Activated CD4-positive, alpha-beta T cell treated with anti-CD3 and anti-CD28 coated beads for 4 hours (primary cell): ENCODE results near the gene PMS1.
"Not testable (repeated sequence)": the region's sequence is repeated elsewhere in the genome, so short reads cannot be mapped to it uniquely, and the experiment has no call there.

Experiments used
- DNase-seq, 2 donors: peaks; one replicate each; pipeline ENCODE4 v3.0.0-alpha.2; 2020

PMS1 gene

DNA sequence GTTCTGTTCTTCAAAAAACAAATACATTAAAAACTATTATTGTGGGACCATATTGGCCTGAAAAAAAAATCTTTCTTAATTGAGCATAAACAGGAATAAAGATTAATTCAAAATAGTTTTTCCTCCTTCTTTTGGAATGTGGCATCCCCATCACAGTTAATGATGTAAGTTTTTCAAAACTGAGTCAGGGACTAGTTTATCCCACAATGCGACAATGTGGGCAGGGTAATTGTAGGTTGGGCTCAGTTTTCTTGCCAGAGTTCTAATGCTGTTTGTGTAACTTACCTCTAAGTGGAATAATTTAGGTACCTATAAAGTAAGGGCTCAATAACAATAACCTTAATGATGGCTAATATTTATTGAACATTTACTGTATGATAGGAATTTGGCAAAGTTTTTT lies 82.0 kb downstream of the PMS1 start:
- no peak for DNase-seq

DNA sequence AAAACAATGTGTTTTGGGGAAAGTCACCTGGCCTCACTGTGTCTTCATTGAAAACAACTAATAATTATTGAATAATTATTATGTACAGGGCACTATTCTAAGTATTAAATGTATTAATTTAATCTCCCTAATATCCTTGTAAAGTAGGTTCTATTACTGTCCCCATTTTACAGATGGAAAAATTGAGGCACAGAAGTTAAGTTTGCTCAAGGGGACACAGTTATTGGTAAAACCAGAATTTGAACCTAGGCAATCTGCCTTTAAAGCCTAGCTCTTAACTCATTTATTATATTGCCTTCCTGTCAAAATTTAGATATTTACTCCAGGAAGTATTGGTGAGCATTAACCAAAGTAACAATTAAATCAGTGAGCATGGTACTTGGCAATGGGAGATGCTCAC lies 84.6 kb downstream of the PMS1 start:
- no peak for DNase-seq

DNA sequence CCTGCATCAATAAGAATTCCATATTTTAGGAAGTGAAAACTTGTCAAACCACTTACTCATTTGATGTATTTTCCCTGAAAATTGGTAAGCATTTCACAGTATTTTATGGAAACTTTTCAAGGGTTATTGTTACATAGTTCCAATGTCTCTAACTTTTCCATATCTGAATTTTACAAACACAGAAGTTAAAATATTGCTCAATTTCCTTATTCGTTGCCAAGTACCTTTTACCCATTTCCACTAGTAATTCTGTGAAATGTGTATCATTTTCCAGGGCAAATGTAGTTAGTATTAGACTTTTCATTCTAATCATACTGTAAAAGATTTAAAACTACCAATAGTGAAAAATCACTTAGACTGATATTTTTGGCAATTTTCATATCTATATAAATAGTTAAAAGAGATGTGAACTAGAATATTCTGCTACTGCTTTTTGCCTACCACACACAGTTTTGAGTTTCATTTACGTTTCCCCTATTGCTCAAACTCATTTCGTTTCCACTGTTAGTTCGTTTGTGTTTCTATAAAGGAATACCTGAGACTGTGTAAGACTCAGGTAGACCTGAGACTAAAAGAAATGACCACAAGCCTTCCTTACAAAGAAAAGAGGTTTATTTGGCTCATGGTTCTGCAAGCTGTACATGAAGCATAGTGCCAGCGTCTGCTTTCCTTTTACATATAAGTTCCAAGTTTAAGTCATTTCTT lies 86.3 kb downstream of the PMS1 start:
- DNase-seq, result no peak

DNA sequence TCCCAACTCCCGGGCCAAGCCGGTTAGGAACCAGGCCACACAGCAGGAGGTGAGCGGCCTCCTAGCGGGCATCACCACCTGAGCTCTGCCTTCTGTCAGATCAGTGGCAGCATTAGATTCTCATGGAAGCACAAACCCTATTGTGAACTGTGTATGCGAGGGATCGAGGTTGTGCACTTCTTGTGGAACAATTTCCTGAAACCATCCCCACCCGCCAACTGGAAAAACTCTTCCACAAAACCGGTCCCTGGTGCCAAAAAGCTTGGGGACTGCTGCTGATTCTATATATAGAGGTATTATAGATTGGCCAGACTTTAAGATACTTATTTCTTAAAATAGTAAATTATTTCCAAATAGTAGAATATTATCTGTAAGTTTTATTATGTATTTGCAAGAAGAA lies 89.4 kb downstream of the PMS1 start:
- DNase-seq, result no peak

DNA sequence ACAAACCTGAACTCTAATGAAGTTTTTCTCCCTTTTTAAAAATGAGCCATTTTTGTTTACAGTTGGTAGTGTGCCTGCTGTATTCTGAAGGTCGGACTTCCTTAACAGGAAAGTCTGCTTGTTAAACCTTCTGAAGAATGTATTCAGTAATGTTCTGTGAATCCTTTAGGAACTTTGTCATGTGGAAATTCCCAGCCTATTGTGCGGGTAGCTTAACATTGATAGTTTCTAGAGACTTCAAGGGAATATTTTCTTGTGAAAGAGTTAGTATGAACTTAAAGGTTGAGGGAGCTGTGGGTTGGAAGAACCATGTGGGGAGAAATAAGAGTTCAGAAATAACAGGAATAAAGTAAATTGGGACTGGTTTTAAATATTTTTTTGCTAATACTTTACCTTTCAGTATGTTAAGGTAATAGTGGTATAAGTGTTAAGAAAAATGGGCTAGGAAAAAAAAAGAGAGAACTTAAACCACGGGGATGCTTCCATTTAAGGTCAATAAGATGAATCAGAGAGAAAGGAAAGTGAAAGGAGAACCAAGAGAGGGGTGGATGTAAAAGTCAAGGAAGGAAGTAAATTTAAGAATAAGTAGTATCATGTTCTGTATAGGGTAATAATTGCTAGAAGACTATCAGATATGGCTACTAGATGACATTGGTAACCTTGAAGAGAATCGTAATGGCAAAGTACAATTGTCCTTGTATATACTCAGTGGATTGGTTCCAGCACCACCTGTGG lies 90.5 kb downstream of the PMS1 start:
- no peak for DNase-seq

DNA sequence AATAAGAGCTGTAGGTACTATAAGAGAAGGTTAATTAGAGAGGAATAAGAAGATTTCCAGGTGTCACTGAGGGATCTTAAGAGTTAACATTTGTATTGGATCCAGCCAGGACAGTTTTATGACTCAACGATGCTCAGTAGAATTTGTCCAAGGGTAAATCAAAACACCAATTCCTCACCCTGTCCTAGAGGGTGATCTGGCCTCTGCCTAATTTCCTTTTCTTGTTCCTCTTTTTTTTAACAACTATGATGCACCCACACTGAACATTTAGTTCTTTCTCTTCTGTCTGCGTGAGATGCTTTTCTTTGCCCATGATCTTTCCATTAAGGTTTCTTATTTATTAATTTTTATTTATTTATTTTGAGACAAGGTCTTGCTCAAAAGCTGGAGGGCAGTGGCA lies 92.0 kb downstream of the PMS1 start:
- DNase-seq, result no peak

DNA sequence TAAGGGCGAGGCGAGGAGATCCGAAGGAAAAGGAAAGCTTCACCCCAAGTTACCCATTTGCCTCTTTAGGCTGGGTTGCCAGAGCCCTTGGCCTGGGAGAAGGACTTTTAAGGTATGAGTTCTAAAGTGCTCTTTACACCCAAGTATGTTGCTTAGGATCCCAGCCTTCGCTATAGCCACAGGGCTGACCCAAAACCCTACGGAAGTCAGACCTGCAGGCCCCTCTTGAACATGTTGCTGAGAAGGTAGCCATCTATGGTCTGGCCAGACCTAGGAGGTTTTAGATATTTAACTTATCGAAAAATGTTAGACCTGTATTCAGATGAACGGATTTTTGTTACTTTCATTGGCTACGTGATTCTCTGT lies 95.4 kb downstream of the PMS1 start:
- DNase-seq, result no peak

DNA sequence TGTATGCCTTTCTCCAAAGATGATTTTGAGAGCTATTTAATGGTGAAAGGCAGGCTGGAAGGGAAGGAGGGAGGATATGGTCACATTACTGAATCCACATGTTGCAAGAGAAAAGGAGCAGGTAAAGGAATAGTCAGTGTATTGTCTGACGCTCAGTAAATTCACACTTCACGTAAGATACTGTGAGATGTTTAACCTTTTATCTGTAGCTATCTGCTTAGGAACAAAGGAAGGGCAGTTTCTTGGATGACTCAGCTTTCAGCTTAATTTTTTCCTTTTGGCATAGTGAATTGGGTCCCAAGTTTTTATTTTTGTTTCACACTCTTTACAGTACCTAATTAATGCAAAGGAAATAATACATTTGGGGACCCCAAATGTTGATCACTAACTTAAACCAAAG lies 96.2 kb downstream of the PMS1 start:
- DNase-seq, result no peak

DNA sequence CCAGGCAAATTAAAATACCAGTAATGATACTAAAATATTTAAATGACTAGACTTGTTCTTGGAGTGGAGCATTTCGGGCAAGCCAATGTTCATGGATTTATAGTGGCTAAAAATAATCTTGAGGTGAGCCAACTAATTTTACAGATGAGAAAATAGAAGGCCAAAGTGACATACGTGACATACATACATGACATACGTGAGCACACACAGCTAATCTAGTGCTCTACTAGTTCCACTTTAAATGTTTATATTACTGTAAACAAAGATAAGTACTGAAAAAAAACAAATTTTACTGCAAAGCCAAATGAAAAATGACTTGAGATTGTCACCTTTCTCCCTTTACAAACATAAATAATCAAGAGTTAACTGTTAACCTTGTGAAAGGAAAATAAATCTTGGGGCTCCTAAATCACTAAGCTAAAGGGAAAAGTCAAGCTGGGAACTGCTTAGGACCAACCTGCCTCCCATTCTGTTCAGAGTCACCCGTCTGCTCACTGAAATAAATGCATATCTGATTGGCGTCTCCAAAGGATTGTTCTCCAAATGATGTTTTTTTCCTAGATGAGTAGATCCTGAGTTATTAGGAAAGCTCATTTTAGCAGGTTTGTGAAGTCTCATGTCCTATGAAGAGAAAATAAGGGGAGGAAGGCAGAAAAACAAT lies 96.7 kb downstream of the PMS1 start:
- DNase-seq, result no peak

DNA sequence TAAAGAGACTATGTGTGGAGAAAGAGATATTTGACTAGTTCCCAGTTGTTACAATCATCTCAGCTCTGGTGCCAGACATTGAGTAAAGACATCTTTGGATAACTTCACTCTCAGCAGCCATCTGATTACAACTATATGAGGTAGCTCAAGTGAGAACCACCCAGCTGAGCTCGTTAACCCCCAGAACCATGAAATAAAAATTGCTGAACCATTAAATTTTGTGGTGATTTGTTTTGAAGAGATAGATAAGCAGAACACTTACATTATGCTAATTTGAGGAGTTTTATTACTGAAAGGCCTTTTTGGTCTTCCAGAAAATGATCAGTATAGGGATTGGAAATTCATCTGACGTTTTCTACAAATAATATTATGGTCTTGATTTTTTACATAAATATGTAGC lies 101.1 kb downstream of the PMS1 start:
- no peak for DNase-seq

DNA sequence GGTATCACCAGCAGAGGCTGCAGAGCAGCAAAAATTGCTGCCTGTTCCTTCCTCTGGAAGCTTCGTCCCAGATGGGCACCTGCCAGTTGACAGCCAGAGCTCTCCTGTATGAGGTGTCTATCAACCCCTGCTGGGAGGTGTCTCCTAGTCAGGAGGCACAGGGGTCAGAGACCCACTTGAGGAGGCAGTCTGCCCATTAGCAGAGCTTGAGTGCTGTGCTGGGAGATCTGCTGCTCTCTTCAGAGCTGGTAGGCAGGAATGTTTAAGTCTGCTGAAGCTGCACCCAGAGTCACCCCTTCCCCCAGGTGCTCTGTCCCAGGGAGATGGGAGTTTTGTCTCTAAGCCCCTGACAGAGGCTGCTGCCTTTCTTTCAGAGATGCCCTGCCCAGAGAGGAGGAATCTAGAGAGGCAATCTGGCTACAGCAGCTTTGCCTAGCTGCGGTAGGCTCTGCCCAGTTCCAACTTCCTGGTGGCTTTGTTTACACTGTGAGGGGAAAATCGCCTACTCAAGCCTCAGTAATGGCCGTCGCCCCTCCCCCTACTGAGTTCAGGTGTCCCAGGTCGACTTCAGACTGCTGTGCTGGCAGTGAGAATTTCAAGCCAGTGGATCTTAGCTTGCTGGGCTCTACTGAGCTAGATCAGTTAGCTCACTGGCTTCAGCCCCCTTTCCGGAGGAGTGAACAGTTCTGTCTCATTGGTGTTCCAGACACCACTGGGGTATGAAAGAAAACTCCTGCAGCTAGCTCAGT lies 108.5 kb downstream of the PMS1 start:
- not testable (repeated sequence) for DNase-seq

DNA sequence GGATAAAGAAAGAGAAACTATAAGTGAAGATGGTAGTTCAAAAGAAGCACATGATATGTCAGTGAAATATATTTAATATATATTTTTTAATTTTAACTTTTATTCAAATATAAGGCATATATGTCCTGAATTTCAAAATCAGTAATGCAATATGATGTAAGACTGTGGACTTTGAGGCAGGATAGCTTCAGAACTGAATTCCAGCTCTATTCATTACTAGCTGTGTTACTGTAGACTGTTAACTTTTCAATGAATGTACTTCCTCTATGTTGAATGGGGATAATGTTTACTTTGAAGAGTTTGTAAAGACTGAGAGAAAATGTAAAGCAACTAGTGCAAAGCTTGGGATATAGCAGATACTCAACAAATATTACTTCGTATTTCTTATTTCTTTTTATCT lies 112.6 kb downstream of the PMS1 start:
- no peak for DNase-seq

DNA sequence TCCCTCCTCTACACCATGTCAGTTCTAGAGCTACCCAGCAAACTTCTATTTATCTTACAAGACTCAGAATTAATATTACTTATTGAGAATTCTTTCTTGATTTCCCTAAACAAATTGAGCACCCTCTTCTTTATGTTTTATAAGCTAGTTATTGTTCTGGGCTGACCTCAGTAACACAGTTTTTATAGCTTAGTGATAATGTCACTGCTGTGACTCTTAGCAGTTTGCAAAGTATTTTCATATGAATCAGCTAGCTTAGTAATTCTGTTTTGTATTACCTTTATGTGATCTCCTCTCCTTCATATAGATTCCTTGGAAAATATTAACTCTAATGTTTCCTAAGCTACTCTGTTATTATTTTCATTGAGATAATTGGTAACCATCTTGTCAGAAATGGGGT lies 114.9 kb downstream of the PMS1 start:
- DNase-seq, result no peak

DNA sequence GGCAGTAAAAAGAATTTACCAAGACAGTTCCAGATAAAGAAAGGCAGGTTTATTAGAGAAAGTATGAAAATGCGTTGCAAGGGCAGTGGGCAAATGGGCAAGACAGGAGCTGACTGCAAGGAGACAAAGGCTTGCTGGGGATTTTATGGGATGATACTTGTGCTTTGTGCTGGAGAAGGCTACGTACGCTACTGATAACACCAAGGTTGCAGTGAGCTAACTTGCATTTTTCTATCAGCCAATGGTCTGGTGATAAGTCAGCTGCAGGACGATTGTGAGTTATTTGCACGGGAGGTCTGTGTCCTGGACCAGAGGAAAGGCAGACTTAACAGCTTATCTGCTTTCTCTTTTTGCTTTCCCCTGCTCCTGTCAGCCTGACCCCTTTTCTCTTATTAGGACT lies 116.5 kb downstream of the PMS1 start:
- DNase-seq, result no peak

DNA sequence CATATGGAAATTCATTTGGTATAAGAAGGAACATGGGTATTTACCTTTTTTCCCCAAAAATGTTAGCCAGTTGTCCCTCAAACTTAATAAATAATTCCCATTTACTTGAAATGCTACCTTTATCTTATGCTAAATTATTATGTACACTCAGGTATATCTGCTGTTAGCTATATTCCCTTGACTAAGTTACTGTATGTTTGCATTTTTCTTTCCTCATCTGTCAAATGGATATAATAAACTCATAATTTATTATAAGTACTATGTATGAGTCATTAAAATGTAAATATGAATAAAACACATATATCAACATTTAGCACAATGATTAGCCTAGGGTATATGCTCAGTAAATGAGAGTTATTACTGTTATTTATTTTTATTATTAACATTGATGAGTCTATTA lies 117.4 kb downstream of the PMS1 start:
- DNase-seq, result no peak

DNA sequence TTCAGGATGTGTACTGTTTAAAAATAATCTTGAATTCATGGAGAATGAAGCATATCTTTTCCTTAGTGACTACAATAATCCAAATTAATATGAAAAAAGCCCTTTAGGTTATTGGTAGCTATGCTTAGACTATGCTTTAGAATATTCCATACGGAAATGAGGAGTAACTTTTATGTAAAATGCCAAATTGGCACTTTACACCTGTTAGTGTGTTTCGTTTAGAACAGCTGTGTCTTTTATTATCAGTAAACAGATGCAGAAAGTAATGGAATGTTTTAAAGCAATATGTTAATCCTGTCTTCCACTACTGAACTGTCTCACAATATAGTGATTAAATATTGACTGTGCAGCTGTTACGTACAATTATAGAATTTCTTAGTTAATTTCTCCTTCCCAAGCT lies 129.6 kb downstream of the PMS1 start:
- no peak for DNase-seq

DNA sequence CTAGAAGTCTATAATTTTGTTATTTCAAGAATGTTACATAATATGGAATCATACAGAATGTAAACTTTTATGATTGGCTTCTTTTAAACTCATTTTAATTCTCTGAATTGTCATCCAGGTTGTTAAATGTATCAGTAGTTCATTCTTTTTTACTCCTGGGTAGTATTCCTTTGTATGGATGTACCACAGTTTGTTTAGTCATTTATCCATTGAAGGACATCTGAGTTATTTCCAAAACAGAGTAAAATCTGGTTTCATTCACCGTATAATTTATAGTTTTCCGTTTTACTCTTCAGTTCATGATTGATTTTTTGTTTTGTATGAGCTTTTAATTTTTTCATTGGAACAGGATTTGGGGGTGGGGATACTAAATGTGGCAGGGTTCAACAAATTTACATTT lies 132.4 kb downstream of the PMS1 start:
- DNase-seq, result no peak
